H1 (cell line): ENCODE results near the gene BLCAP.

Experiments used
- EZH2 ChIP-seq: fragments of 200-600 bp; sonication (generic); IDR thresholded peaks from 2 replicates; pipeline ENCODE4 v1.7.1; 2012; ENCODE audit warnings: low read depth, mild to moderate bottlenecking, moderate library complexity, low read length, inconsistent platforms; ENCODE audit not compliant: severe bottlenecking
- PHF8 ChIP-seq: fragments of 200-600 bp; sonication (generic); conservative IDR thresholded peaks from 2 replicates; pipeline ENCODE4 v1.7.1; 2012; ENCODE audit warnings: low read depth, mild to moderate bottlenecking, inconsistent platforms, low read length, moderate library complexity
- SP4 ChIP-seq: IDR thresholded peaks from 2 replicates; pipeline ENCODE4 v1.6.1; 2012; ENCODE audit warnings: low read length, inconsistent platforms
- ZNF274 ChIP-seq: IDR thresholded peaks from 2 replicates; pipeline ENCODE4 v1.7.0; 2012; ENCODE audit warnings: low read length, borderline replicate concordance; ENCODE audit errors: extremely low read depth
- TF ChIP-seq, protein P1 (sequence below), 3 experiments: IDR thresholded peaks; 1 replicate in 2 of 3; 2 replicates in 1 of 3; pipeline versions ENCODE4 v1.5.1 to v1.6.1; 2011; ENCODE audit warnings: low read length in 3 of 3, mild to moderate bottlenecking in 3 of 3, inconsistent platforms in 2 of 3, low read depth in 1 of 3, moderate library complexity in 1 of 3; ENCODE audit not compliant: insufficient read depth in 1 of 3; ENCODE audit errors: control extremely low read depth in 1 of 3

- no peak for TF ChIP-seq EZH2
- TF ChIP-seq ZNF274, result no peak
- TF ChIP-seq SP4, result no peak
- TF ChIP-seq, protein P1, sequence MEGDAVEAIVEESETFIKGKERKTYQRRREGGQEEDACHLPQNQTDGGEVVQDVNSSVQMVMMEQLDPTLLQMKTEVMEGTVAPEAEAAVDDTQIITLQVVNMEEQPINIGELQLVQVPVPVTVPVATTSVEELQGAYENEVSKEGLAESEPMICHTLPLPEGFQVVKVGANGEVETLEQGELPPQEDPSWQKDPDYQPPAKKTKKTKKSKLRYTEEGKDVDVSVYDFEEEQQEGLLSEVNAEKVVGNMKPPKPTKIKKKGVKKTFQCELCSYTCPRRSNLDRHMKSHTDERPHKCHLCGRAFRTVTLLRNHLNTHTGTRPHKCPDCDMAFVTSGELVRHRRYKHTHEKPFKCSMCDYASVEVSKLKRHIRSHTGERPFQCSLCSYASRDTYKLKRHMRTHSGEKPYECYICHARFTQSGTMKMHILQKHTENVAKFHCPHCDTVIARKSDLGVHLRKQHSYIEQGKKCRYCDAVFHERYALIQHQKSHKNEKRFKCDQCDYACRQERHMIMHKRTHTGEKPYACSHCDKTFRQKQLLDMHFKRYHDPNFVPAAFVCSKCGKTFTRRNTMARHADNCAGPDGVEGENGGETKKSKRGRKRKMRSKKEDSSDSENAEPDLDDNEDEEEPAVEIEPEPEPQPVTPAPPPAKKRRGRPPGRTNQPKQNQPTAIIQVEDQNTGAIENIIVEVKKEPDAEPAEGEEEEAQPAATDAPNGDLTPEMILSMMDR (IDR thresholded peaks at IDR 0.05; ENCODE audit: control extremely low read depth in 1 of 3, insufficient read depth in 1 of 3, low read depth in 1 of 3, low read length in 3 of 3), result no peak
- no peak for TF ChIP-seq PHF8
Measured at GRCh38 chr20:37524859-37525708, 2.6 kb downstream of the BLCAP start.
